Thoracic aorta (tissue), 2 donors: ENCODE measurements around the gene ABCG2. TPM values are rescaled to one million over a fixed set of nuclear protein-coding genes. Genes with fewer than 3 reads are reported as not detected.

Source experiments
- ATAC-seq: fragments of 150-250 bp; one replicate; pipeline ENCODE4 v1.8.0; 2017; ENCODE audit warnings: low read depth; ENCODE audit not compliant: insufficient number of reproducible peaks, low FRiP score
- DNase-seq: peaks from one replicate; pipeline ENCODE4 v3.0.0-alpha.2; 2020; ENCODE audit warnings: low spot score
- H3K27ac ChIP-seq, 2 donors: fragments of 200-600 bp; sonication (generic); 1 replicate in 1 of 2; 2 replicates in 1 of 2; pipeline ENCODE4 v1.5.1; 2016; ENCODE audit warnings: mild to moderate bottlenecking in 2 of 2, moderate library complexity in 2 of 2
- H3K27me3 ChIP-seq: fragments of 200-600 bp; sonication (generic); replicated peaks from 2 replicates; pipeline ENCODE4 v1.6.0; 2016; ENCODE audit warnings: mild to moderate bottlenecking; ENCODE audit not compliant: insufficient read depth
- H3K36me3 ChIP-seq: fragments of 200-600 bp; sonication (generic); one replicate; pipeline ENCODE4 v1.5.1; 2016
- H3K4me1 ChIP-seq, 2 donors: fragments of 200-600 bp; sonication (generic); 1 replicate in 1 of 2; 2 replicates in 1 of 2; pipeline versions ENCODE4 v1.5.1 to v1.6.0; 2016; ENCODE audit warnings: low read depth in 2 of 2, mild to moderate bottlenecking in 1 of 2; ENCODE audit not compliant: control insufficient read depth in 1 of 2
- H3K4me3 ChIP-seq: fragments of 200-600 bp; sonication (generic); 2 replicates; pipeline ENCODE4 v1.5.1; 2016; ENCODE audit warnings: mild to moderate bottlenecking
- H3K9me3 ChIP-seq: fragments of 200-600 bp; sonication (generic); 2 replicates; pipeline ENCODE4 v1.5.1; 2016
- CTCF ChIP-seq: fragments of 200-600 bp; sonication (generic); IDR thresholded peaks from one replicate; pipeline ENCODE4 v1.5.1; 2019; ENCODE audit warnings: antibody characterized with exemption
- total RNA-seq, 2 donors: library from RNA; depleted of rRNA; stranded (reverse); fragments of >200 nt; gene quantifications; one replicate each; pipeline versions ENCODE4 v1.1.0 to v1.2.3, GENCODE V29; 2016

The ABCG2 gene
- total RNA-seq, 2 donors from 2014 or later, result 2.4 to 7.3 TPM

GRCh38 chr4:88200186-88200585 is 41.7 kb upstream of the ABCG2 start:
- Histone ChIP-seq H3K4me1 (peaks cover 9 to 11% of the 10 kb centered on the region in 2 donors), H3K27me3 (no peaks in the 10 kb centered on the region), H3K4me3 (no peak overlapping the region), H3K9me3 (no peaks in the 10 kb centered on the region), H3K27ac (no peak overlapping the region), H3K36me3 (no peaks in the 10 kb centered on the region)
- DNase-seq, result no peak
- no peak for ATAC-seq
- TF ChIP-seq CTCF, result no peak

- no peak overlapping the region for H3K4me3 ChIP-seq
- TF ChIP-seq CTCF, result no peak
Measured at GRCh38 chr4:88196523-88197185, 38.2 kb upstream of the ABCG2 start.

GRCh38 chr4:88196013-88196365 is 37.5 kb upstream of the ABCG2 start:
- no peaks in the 10 kb centered on the region for H3K36me3 ChIP-seq
- H3K9me3 ChIP-seq, result no peaks in the 10 kb centered on the region
- no peak overlapping the region for H3K27ac ChIP-seq
- DNase-seq (no peak), ATAC-seq (no peak)
- no peak for TF ChIP-seq CTCF
- H3K4me3 ChIP-seq, result no peak overlapping the region
- H3K27me3 ChIP-seq, result no peaks in the 10 kb centered on the region
- no peaks in the 10 kb centered on the region for H3K4me1 ChIP-seq

More at GRCh38 chr4:88196523-88197185, 38.2 kb upstream of the ABCG2 start:
- DNase-seq (no peak), ATAC-seq (no peak)
- H3K36me3 ChIP-seq, result no peaks in the 10 kb centered on the region
- no peaks in the 10 kb centered on the region for H3K9me3 ChIP-seq
- no peak overlapping the region for H3K27ac ChIP-seq
- no peaks in the 10 kb centered on the region for H3K27me3 ChIP-seq
- H3K4me1 ChIP-seq, result no peaks in the 10 kb centered on the region

- no peaks in the 10 kb centered on the region for H3K9me3 ChIP-seq
- no peak for DNase-seq
- no peak overlapping the region for H3K4me3 ChIP-seq
- H3K27me3 ChIP-seq, result no peaks in the 10 kb centered on the region
- ATAC-seq, result no peak
- no peaks in the 10 kb centered on the region for H3K36me3 ChIP-seq
- no peak overlapping the region for H3K27ac ChIP-seq
- no peak for TF ChIP-seq CTCF
- H3K4me1 ChIP-seq, result no peaks in the 10 kb centered on the region
Measured at GRCh38 chr4:88195328-88196012, 37.0 kb upstream of the ABCG2 start.

- H3K4me1 ChIP-seq, result no peaks in the 10 kb centered on the region
- ATAC-seq, result no peak
Measured at GRCh38 chr4:88191404-88191803, 33.0 kb upstream of the ABCG2 start.

More at GRCh38 chr4:88191404-88191803, 33.0 kb upstream of the ABCG2 start:
- Histone ChIP-seq H3K27ac (no peak overlapping the region), H3K36me3 (no peaks in the 10 kb centered on the region), H3K27me3 (no peaks in the 10 kb centered on the region), H3K9me3 (no peaks in the 10 kb centered on the region), H3K4me3 (no peak overlapping the region)
- no peak for DNase-seq
- TF ChIP-seq CTCF, result no peak
